ENCODE data around the gene ZNF70.

DNA sequence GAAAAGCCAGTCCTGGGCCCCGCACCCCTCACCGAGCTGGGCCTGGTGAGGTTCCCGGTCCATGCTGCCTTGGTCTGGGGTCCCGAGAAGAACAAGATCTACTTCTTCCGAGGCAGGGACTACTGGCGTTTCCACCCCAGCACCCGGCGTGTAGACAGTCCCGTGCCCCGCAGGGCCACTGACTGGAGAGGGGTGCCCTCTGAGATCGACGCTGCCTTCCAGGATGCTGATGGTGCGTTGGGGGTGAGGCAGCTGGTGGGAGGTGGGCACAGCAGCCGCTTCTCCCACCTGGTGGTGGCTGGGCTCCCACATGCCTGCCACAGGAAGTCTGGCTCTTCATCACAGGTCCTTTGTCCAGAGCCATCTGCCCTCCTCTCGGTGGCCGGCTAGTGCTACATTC lies 31.3 kb upstream of the ZNF70 start:
- TF ChIP-seq POLR2A (IDR thresholded peaks at IDR 0.05; ENCODE audit: insufficient read depth in 1 of 2, low read depth in 2 of 2, low read length in 2 of 2) (no peak), JUN (CRISPR knock-in tag; IDR thresholded peaks at IDR 0.05) (no peak), ZNF468 (CRISPR knock-in tag; IDR thresholded peaks at IDR 0.05) (no peak), TBP (CRISPR knock-in tag; IDR thresholded peaks at IDR 0.05) (no peak), SMAD3 (CRISPR knock-in tag; IDR thresholded peaks at IDR 0.05) (no peak), NBN (conservative IDR thresholded peaks at IDR 0.05) (no peak), PRDM15 (CRISPR knock-in tag; IDR thresholded peaks at IDR 0.05) (no peak), HCFC1 (IDR thresholded peaks at IDR 0.05; ENCODE audit: low read depth, low read length) (no peak), ZFX (CRISPR knock-in tag; IDR thresholded peaks at IDR 0.05; ENCODE audit: low read depth) (no peak), BHLHE40 (IDR thresholded peaks at IDR 0.05; ENCODE audit: low read length) (no peak), EZH2 (conservative IDR thresholded peaks at IDR 0.05; ENCODE audit: low read depth, low read length) (no peak), ZNF414 (CRISPR knock-in tag; IDR thresholded peaks at IDR 0.05) (no peak), SP1 (IDR thresholded peaks at IDR 0.05) (no peak), SP1 (CRISPR knock-in tag; IDR thresholded peaks at IDR 0.05) (no peak)
